AG10803 (cell line): ENCODE measurements around the gene HK1.
A peak's percentile ranks its signal among the peaks of the same experiment; 100 is the strongest.

Source experiments
- DNase-seq: peaks from one replicate; pipeline ENCODE4 v3.0.0; 2010; ENCODE audit warnings: low read depth
- H3K4me3 ChIP-seq: 2 replicates; pipeline ENCODE4 v1.5.1; 2011; ENCODE audit warnings: mild to moderate bottlenecking, low read length, control low read depth
- CTCF ChIP-seq: conservative IDR thresholded peaks from 2 replicates; pipeline ENCODE4 v1.5.1; 2011; ENCODE audit warnings: mild to moderate bottlenecking, low read length, control low read depth, inconsistent platforms

HK1 gene

GRCh38 chr10:69259547-69260243, 18.6 kb upstream of the HK1 start:
- no peak for TF ChIP-seq CTCF
- no peak for DNase-seq
- no peak overlapping the region for H3K4me3 ChIP-seq

GRCh38 chr10:69261184-69261583, 17.1 kb upstream of the HK1 start:
- no peak for DNase-seq

GRCh38 chr10:69262292-69262751, 16.0 kb upstream of the HK1 start:
- DNase-seq = no peak
- H3K4me3 ChIP-seq = no peak overlapping the region
- TF ChIP-seq CTCF = no peak

More at GRCh38 chr10:69261184-69261583, 17.1 kb upstream of the HK1 start:
- no peak overlapping the region for H3K4me3 ChIP-seq
- TF ChIP-seq CTCF = no peak

GRCh38 chr10:69265521-69265920, 12.8 kb upstream of the HK1 start:
- DNase-seq = no peak
- no peak overlapping the region for H3K4me3 ChIP-seq
- no peak for TF ChIP-seq CTCF

DNA sequence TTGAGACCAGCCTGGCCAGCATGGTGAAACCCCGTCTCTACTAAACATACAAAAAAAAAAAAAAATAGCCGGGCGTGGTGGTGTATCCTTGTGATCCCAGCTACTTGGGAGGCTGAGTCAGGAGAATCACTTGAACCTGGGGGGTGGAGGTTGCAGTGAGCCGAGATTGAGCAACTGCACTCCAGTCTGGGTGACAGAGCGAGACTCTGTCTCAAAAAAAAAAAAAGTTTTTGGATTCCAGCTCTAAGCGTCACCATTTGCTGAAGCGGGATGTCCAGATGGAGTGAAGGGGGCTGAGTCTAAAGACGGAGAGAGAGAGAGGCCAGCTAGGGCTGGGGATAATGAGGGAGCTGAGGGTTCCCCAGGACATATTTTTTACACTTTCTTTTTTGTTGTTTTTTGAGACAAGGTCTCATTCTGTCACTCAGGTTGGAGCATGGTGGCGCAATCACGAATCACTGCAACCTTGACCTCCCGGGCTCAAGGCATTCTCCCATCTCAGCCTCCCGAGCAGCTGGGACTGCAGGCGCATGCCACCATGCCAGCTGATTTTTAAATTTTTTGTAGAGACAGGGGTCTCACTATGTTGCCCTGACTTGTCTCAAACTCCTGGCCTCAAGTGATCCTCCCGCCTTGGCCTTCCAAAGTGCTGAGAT, 9.4 kb upstream of the HK1 start:
- H3K4me3 ChIP-seq = no peak overlapping the region
- peak; percentile 55 for DNase-seq
- TF ChIP-seq CTCF = no peak

GRCh38 chr10:69269761-69270160, 8.5 kb upstream of the HK1 start:
- no peak for TF ChIP-seq CTCF
- DNase-seq = peak; percentile 60
- no peak overlapping the region for H3K4me3 ChIP-seq

- H3K4me3 ChIP-seq = no peak overlapping the region
- TF ChIP-seq CTCF = no peak
- no peak for DNase-seq
Observed at GRCh38 chr10:69270990-69271389, 7.3 kb upstream of the HK1 start.
